Measurements from ENCODE around the gene RAB11FIP3. TPM values are rescaled to one million over a fixed set of nuclear protein-coding genes. Genes with fewer than 3 reads are reported as not detected.
"Not testable (repeated sequence)": the region's sequence is repeated elsewhere in the genome, so short reads cannot be mapped to it uniquely, and the experiment has no call there.

The RAB11FIP3 gene
- total RNA-seq, 1 donor from 2014 or later = 56.0 TPM

DNA sequence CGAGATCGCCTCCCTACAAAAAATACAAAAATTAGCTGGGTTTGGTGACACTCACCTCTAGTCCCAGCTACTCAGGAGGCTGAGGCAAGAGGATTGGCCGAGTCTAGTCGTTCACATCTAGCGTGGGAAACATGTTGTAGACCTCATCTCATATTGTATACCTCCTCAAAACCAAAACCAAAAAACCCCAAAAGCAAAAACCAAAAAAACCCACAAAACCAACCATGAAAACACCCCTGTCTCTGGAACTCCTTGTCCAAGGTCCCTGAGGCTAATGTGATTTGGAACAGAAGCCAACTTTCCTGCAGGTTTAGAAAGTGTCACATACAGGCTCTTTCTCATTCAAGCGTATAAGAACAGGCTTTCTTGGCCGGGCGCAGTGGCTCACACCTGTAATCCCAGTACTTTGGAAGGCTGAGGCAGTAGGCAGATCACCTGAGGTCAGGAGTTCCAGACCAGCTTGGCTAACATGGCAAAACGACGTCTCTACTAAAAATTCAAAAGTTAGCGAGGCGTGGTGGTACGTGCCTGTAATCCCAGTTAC, 29.0 kb downstream of the RAB11FIP3 start:
- ATAC-seq (no peak), DNase-seq (ENCODE audit: low spot score) (no peak)
- intact Hi-C loops (cut with DNase I) = no loop called here

DNA sequence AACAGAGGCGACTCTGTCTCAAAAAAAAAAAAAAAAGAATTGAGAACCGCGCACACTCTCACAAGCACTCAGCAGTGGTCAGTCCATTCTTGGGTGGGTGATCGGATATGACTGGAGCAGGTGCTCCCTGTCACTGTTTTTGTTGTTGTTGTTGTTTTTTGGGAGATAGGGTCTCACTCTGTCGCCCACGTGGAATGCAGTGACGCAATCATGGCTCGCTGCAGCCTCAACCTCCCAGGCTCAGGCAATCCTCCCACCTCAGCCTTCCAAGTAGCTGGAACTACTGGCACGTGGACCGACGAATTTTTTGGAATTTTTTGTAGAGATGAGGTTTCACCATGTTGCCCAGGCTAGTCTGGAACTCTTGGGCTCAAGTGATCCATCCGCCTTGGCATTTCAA, 30.0 kb downstream of the RAB11FIP3 start:
- no peak for ATAC-seq
- no peak for DNase-seq (ENCODE audit: low spot score)
- intact Hi-C loops (cut with DNase I) = no loop called here

DNA sequence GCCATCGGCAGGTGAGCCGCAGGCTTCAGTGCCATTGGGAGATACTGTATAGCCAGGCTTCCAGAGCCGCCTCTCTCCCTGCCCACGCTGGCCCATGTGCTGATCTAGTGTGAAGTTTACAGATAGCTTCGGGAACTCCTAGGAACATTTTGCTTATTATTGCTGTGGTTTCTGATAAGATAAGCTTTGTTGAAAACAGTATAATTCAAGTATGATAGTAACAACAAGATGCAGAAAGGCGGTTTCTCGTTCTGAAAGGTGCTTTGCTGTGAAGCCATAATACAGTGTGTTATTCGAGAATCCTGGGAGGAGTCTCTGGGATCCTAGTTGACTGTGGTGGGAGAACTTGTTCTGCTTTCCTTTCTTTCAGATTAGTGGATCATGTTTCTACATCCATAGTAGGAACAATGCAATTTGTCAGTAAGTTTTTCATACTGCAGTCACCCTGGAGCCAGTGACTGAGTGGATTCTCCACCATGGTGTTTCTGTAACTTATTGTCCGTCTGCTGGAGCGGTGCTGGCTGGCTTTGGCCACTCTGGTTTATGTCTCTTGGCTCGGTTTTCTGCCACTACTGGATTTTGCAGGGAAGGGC, 31.5 kb downstream of the RAB11FIP3 start:
- ATAC-seq (peak; percentile 83), DNase-seq (ENCODE audit: low spot score) (no peak)
- intact Hi-C loops (cut with DNase I) = no loop called here

GRCh38 chr16:457732-458400, 32.4 kb downstream of the RAB11FIP3 start:
- intact Hi-C loops (cut with DNase I) = no loop called here
- DNase-seq (ENCODE audit: low spot score) = no peak
- peak; percentile 51 for ATAC-seq

DNA sequence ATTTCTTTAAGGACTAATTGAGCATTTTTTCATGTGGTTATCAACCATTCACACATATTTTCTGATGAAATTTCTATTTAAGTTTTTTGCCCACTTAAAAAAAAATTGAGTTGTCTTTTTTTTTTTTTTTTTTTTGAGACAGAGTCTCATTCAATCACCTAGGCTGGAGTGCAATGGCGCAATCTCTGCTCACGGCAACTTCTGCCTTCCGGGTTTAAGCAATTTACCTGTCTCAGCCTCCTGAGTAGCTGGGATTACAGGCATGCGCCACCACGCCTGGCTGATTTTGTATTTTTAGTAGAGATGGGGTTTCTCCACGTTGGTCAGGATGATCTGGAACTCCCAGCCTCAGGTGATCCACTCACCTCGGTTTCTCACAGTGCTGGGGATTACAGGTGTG, 34.3 kb downstream of the RAB11FIP3 start:
- intact Hi-C loops (cut with DNase I) = no loop called here
- DNase-seq (ENCODE audit: low spot score) (no peak), ATAC-seq (no peak)

GRCh38 chr16:460787-461186, 35.3 kb downstream of the RAB11FIP3 start:
- DNase-seq (ENCODE audit: low spot score) = no peak
- intact Hi-C loops (cut with DNase I) = no loop called here
- no peak for ATAC-seq

GRCh38 chr16:463071-463470, 37.6 kb downstream of the RAB11FIP3 start:
- ATAC-seq (no peak), DNase-seq (ENCODE audit: low spot score) (no peak)
- intact Hi-C loops (cut with DNase I) = no loop called here

DNA sequence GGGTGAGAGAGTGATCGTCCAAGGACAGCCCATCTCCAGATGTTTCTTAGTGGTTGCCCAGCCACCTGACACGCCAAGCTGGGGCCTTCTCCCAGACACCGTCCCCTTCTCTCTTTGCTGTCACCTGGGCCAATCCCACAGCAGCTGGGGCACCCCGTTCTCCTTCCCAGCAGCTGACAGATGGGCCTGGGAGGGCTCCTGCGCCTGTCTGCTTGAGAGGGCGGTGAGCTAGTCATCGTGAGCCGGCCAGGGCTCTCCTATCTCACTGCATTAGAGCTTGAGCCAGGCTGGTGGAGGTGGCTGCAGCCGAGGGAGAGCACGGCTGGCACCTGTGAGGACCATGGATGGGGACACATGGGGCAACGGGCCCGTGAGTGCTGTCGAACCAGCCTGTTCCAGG, 41.2 kb downstream of the RAB11FIP3 start:
- no peak for DNase-seq (ENCODE audit: low spot score)
- no peak for ATAC-seq
- intact Hi-C loops (cut with DNase I) = no loop called here

DNA sequence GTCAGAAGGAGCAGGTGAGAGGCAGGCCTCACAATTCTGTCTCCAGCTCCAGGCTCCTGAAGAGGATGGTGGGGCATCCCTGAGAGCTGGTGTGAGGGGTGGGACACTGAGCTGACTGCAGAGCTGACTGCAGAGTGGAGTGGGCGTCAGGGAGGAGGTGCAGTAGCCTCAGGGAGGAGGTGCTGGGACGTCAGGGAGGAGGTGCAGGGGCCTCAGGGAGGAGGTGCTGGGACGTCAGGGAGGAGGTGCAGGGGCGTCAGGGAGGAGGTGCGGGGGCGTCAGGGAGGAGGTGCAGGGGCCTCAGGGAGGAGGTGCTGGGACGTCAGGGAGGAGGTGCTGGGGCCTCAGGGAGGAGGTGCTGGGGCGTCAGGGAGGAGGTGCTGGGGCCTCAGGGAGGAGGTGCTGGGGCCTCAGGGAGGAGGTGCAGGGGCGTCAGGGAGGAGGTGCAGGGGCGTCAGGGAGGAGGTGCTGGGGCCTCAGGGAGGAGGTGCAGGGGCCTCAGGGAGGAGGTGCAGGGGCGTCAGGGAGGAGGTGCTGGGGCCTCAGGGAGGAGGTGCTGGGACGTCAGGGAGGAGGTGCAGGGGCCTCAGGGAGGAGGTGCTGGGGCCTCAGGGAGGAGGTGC, 41.9 kb downstream of the RAB11FIP3 start:
- intact Hi-C loops (cut with DNase I); ATAC-seq; DNase-seq (ENCODE audit: low spot score): not testable (repeated sequence)

DNA sequence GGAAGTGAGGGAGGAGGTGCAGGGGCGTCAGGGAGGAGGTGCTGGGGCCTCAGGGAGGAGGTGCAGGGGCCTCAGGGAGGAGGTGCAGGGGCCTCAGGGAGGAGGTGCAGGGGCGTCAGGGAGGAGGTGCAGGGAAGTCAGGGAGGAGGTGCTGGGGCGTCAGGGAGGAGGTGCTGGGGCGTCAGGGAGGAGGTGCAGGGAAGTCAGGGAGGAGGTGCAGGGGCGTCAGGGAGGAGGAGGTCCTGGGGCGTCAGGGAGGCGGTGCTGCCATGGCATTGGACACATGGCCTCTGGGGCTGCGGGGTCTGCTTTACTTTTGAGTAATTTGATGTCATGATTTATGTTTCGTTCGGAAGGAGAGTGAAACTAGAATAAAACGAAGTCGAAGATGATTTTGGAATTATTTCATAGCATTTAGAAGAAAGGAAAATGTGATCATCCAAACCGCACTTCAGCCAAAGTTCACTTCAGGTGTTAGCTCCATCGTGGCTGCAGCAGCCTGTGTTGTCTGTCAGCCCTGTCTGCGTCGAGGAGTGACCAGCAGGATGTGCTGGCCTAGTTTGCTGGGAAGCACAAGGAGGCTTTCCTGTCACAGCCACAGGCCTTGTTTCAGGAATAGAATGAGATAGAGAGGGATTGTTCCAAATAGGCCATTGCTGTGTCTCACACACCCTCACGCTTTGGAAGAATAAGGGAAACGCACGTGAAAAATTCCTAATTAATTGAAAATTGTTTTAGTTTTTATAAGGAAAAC, 42.8 kb downstream of the RAB11FIP3 start:
- no peak for ATAC-seq
- intact Hi-C loops (cut with DNase I) = no loop called here
- no peak for DNase-seq (ENCODE audit: low spot score)

GRCh38 chr16:469459-469858, 44.0 kb downstream of the RAB11FIP3 start:
- ATAC-seq; DNase-seq (ENCODE audit: low spot score); intact Hi-C loops (cut with DNase I): not testable (repeated sequence)

DNA sequence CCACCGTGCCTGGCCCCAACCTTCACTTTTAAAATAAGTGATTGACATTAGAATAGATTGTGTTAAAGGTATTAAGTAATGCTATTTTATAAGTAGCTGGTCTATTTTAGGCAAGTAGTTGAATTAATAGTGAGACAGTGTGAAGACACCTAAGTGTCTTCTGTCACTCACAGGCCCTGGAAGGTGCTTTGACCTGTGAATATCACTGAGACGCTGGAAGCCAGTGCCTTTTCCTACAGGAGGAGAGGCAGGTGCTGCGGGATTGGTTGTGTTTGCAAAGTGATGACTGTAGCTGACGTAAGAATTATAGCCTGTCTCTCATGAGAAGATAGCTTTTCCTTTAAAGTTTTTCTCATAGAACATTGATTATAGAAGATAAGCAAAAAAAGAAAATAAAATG, 45.0 kb downstream of the RAB11FIP3 start:
- no peak for ATAC-seq
- intact Hi-C loops (cut with DNase I) = no loop called here
- no peak for DNase-seq (ENCODE audit: low spot score)

DNA sequence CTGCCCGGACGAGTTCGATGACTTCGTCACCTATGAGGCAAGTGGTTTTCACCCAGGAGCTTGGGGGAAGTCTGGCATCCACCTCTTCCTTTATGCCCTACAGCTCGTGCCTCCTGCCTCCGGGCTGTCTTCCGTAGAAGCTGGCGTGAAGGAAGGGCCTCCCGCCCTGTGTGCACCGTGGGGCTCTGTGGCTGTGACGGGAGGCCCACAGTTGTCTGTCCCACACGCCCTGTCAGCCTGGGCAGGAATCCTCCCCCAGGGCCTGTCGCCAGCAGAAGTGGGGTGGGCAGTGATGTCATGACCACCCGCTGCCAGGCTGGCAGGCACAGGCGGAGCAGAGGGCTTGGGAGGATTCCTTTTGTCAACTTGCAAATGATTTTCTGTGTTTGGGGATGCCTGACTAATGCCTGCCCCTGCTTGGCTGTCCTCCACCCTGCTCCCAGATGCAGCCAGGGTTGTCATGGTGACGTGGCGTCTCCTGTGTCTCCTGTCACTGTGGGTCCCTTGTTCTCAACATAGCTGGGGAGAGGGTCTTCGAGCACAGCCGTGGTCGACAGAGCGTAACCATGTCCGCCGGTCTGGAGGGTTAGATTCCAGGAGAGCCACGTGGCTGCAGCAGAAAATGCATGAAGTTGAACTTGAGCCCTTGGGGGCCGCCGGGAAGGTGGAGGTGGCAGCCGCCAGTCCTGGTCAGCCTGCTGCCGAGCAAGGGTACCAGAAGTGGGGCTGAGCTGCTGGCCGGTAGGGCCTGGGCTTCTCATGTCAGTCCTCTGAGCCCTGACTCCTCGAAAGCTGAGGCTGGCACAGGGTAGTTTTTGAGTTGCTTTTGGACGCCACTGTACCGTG, 46.1 kb downstream of the RAB11FIP3 start:
- peak; percentile 52 for ATAC-seq
- DNase-seq (ENCODE audit: low spot score) = no peak
- intact Hi-C loops (cut with DNase I) = no loop called here

- DNase-seq (ENCODE audit: low spot score) = no peak
- intact Hi-C loops (cut with DNase I) = no loop called here
- peak; percentile 20 for ATAC-seq
Observed at GRCh38 chr16:472199-472504, 46.7 kb downstream of the RAB11FIP3 start.

GRCh38 chr16:473046-474043, 47.9 kb downstream of the RAB11FIP3 start:
- ATAC-seq (no peak), DNase-seq (ENCODE audit: low spot score) (no peak)
- intact Hi-C loops (cut with DNase I) = no loop called here

DNA sequence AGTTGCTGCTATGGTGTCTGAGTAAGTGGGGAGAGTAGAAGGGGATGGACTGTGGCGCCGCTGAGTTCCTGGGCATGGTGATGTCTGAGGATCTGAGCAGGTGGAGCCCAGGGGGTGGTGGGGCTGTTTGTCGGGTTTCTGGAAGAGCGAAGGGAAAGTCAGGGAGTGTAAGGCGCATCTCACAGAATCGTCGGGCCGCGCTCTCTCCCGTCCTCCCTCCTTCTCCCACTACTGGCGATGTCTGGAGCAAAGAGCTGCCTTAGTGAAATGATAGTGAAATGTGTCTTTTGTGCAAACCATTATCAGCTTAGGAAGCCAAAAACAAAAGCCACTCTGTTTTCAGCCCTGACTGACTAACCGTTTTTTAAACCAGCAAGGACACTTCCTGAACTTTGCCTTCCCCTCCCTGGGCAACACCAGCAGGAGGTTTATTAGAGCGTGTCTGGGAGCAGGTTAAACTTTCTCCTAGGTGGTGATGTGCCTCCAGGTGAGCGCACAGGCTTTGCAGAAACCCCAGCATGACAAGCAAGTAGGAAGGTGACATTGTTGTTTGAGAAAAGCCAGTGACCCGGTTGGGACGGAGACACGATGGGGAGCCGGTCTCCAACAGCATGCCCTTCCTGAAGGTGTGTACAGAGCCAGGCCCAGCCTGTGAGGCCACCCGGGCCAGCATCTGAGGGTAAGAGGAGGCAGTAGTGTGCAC, 49.1 kb downstream of the RAB11FIP3 start:
- DNase-seq (ENCODE audit: low spot score) = no peak
- intact Hi-C loops (cut with DNase I) = no loop called here
- no peak for ATAC-seq

GRCh38 chr16:476039-476438, 50.6 kb downstream of the RAB11FIP3 start:
- ATAC-seq (no peak), DNase-seq (ENCODE audit: low spot score) (no peak)

More at GRCh38 chr16:476039-476438, 50.6 kb downstream of the RAB11FIP3 start:
- intact Hi-C loops (cut with DNase I) = no loop called here
